Activated T-cell treated with anti-CD3 and anti-CD28 coated beads, Interleukin-2, amount 50 U/mL, for 72 hours (primary cell): ENCODE results near the gene DPF3. TPM values are rescaled to one million over a fixed set of nuclear protein-coding genes. Genes with fewer than 3 reads are reported as not detected.

ENCODE experiments used
- ATAC-seq, 2 donors: fragments of 150-1000 bp; cut with Tn5 transposase; replicated peaks in 1 of 2; 2 replicates each; pipeline ENCODE4 v1.10.0; 2021; ENCODE audit warnings: moderate library complexity in 2 of 2, mild to moderate bottlenecking in 1 of 2
- DNase-seq, 2 donors: peaks; one replicate each; pipeline ENCODE4 v3.0.0; 2021 to 2022; ENCODE audit warnings: mixed read lengths in 1 of 2
- H3K27ac Mint-ChIP-seq: one replicate; pipeline ENCODE4 v1.8.0; 2022; ENCODE audit warnings: mild to moderate bottlenecking, moderate library complexity, mixed read lengths
- H3K27me3 Mint-ChIP-seq: one replicate; pipeline ENCODE4 v1.8.0; 2022; ENCODE audit warnings: low read depth, mixed read lengths
- H3K36me3 Mint-ChIP-seq, 2 donors: one replicate each; pipeline ENCODE4 v1.8.0; 2022; ENCODE audit warnings: mixed read lengths in 2 of 2, mild to moderate bottlenecking in 1 of 2; ENCODE audit not compliant: insufficient read depth in 2 of 2
- H3K4me1 Mint-ChIP-seq: one replicate; pipeline ENCODE4 v1.8.0; 2022; ENCODE audit warnings: low read depth, mixed read lengths
- H3K4me3 Mint-ChIP-seq, 2 donors: one replicate each; pipeline ENCODE4 v1.8.0; 2022; ENCODE audit warnings: mild to moderate bottlenecking in 2 of 2, mixed read lengths in 2 of 2, moderate library complexity in 2 of 2
- H3K9me3 Mint-ChIP-seq, 2 donors: one replicate each; pipeline ENCODE4 v1.8.0; 2022; ENCODE audit warnings: mixed read lengths in 2 of 2
- total RNA-seq, 2 donors: library from RNA; stranded (reverse); gene quantifications; one replicate each; pipeline ENCODE4 v1.2.3, GENCODE V29; 2022

DPF3 gene
- total RNA-seq, 2 donors from 2014 or later: 0.23 to 0.62 TPM

- no peaks in the 10 kb centered on the region for H3K27me3 Mint-ChIP-seq
- H3K27ac Mint-ChIP-seq: no peak overlapping the region
- H3K9me3 Mint-ChIP-seq: peaks cover 2 to 6% of the 10 kb centered on the region in 2 donors
- no peak overlapping the region for H3K4me3 Mint-ChIP-seq
- peaks cover 2 to 5% of the 10 kb centered on the region in 2 donors for H3K36me3 Mint-ChIP-seq
- peaks cover 11% of the 10 kb centered on the region for H3K4me1 Mint-ChIP-seq
- DNase-seq (no peak), ATAC-seq (no peak)
Measured at GRCh38 chr14:72774894-72775620, 118.8 kb downstream of the DPF3 start.

GRCh38 chr14:72774141-72774540, 119.8 kb downstream of the DPF3 start:
- DNase-seq: no peak
- H3K9me3 Mint-ChIP-seq: peaks cover 2 to 8% of the 10 kb centered on the region in 2 donors
- no peaks in the 10 kb centered on the region for H3K27me3 Mint-ChIP-seq
- peaks cover 2 to 5% of the 10 kb centered on the region in 2 donors for H3K36me3 Mint-ChIP-seq
- H3K27ac Mint-ChIP-seq: no peak overlapping the region
- ATAC-seq: no peak
- no peak overlapping the region for H3K4me3 Mint-ChIP-seq
- peaks cover 11% of the 10 kb centered on the region for H3K4me1 Mint-ChIP-seq

- peaks cover 5 to 10% of the 10 kb centered on the region in 2 donors for H3K36me3 Mint-ChIP-seq
- H3K9me3 Mint-ChIP-seq: peaks cover 11 to 16% of the 10 kb centered on the region in 2 donors
- no peak overlapping the region for H3K27ac Mint-ChIP-seq
- no peak overlapping the region for H3K4me3 Mint-ChIP-seq
- ATAC-seq: no peak
- peaks cover 3% of the 10 kb centered on the region for H3K4me1 Mint-ChIP-seq
- no peak for DNase-seq
- H3K27me3 Mint-ChIP-seq: no peaks in the 10 kb centered on the region
Measured at GRCh38 chr14:72771561-72771960, 122.3 kb downstream of the DPF3 start.

- peaks cover 11 to 16% of the 10 kb centered on the region in 2 donors for H3K9me3 Mint-ChIP-seq
- DNase-seq (no peak), ATAC-seq (no peak)
- H3K27ac Mint-ChIP-seq: no peak overlapping the region
- H3K4me1 Mint-ChIP-seq: no peaks in the 10 kb centered on the region
- no peak overlapping the region for H3K4me3 Mint-ChIP-seq
- no peaks in the 10 kb centered on the region for H3K27me3 Mint-ChIP-seq
- peaks cover 5 to 10% of the 10 kb centered on the region in 2 donors for H3K36me3 Mint-ChIP-seq
Measured at GRCh38 chr14:72766296-72766695, 127.6 kb downstream of the DPF3 start.

DNA sequence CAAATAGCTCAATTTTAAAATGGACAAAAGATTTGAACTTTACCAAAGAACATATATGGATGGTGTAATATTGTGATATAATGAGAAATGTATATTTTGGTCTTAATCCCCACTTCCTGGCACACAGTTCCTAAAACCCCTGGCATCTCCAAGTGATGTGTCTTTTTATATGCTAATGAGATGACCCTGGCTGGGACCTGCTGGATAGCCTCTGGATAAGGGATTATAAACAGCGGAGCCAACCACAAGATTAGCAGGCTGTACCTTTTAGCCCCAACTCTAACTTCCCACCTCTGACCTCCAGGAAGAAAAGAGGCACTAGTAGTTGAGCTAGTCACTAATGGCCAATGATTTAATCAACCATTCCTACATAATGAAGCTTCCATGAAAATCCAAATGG, 130.0 kb downstream of the DPF3 start:
- Mint-ChIP-seq H3K4me1 (no peaks in the 10 kb centered on the region), H3K4me3 (no peak overlapping the region), H3K9me3 (peaks cover 19 to 26% of the 10 kb centered on the region in 2 donors), H3K27ac (no peak overlapping the region), H3K36me3 (peaks cover 10 to 17% of the 10 kb centered on the region in 2 donors), H3K27me3 (no peaks in the 10 kb centered on the region)
- DNase-seq (no peak), ATAC-seq (no peak)

DNA sequence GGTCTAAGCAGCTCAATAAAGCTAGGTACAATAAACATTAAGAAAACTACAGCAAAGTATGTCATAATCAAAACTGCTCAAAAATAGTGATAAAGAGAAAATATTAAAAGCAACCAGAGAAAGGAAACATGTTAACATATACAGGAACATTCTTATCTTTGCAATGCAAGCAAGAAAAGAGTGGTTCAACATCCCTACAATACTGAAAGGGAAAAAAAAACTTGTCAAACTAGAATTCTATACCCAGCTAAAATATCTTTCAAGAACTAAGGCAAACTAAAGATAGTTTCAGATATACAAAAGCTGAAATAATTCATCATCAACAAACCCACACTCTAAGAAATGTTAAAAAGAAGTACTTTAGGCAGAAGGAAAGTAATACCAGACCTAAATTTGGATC, 134.2 kb downstream of the DPF3 start:
- no peaks in the 10 kb centered on the region for H3K27me3 Mint-ChIP-seq
- peaks cover 10 to 15% of the 10 kb centered on the region in 2 donors for H3K36me3 Mint-ChIP-seq
- H3K27ac Mint-ChIP-seq: no peak overlapping the region
- no peak overlapping the region for H3K4me3 Mint-ChIP-seq
- no peak for ATAC-seq
- no peak for DNase-seq
- H3K4me1 Mint-ChIP-seq: no peaks in the 10 kb centered on the region
- peaks cover 19 to 25% of the 10 kb centered on the region in 2 donors for H3K9me3 Mint-ChIP-seq

DNA sequence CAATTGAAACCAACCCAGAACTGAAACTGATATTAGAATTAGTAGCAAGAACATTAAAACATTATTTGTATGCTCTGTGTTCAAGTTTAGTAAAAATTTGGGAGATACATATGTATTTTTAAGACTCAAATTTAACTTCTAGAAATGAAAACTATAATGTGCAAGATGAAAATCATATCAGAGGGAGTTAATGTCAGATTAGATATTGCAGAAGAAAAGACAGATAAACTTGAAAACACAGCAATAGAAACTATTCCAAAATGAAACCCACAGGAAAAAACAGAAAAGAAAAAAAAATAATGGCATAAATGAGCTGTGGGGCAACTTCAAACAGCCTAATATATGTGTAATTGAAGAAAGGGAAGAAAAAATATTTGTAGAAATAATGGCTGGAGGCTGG, 134.9 kb downstream of the DPF3 start:
- H3K36me3 Mint-ChIP-seq: peaks cover 10 to 15% of the 10 kb centered on the region in 2 donors
- ATAC-seq (no peak), DNase-seq (no peak)
- H3K4me1 Mint-ChIP-seq: no peaks in the 10 kb centered on the region
- peaks cover 19 to 25% of the 10 kb centered on the region in 2 donors for H3K9me3 Mint-ChIP-seq
- no peaks in the 10 kb centered on the region for H3K27me3 Mint-ChIP-seq
- H3K27ac Mint-ChIP-seq: no peak overlapping the region
- H3K4me3 Mint-ChIP-seq: no peak overlapping the region

- Mint-ChIP-seq H3K9me3 (peaks cover 19 to 25% of the 10 kb centered on the region in 2 donors), H3K27me3 (no peaks in the 10 kb centered on the region), H3K27ac (no peak overlapping the region), H3K4me3 (no peak overlapping the region), H3K4me1 (no peaks in the 10 kb centered on the region), H3K36me3 (peaks cover 10 to 15% of the 10 kb centered on the region in 2 donors)
- ATAC-seq (no peak), DNase-seq (no peak)
Measured at GRCh38 chr14:72758420-72758819, 135.5 kb downstream of the DPF3 start.

GRCh38 chr14:72756967-72757366, 136.9 kb downstream of the DPF3 start:
- no peaks in the 10 kb centered on the region for H3K4me1 Mint-ChIP-seq
- ATAC-seq: no peak
- no peak overlapping the region for H3K27ac Mint-ChIP-seq
- no peak for DNase-seq
- H3K36me3 Mint-ChIP-seq: peaks cover 10 to 15% of the 10 kb centered on the region in 2 donors
- no peak overlapping the region for H3K4me3 Mint-ChIP-seq
- H3K9me3 Mint-ChIP-seq: peaks cover 19 to 25% of the 10 kb centered on the region in 2 donors
- H3K27me3 Mint-ChIP-seq: no peaks in the 10 kb centered on the region

- ATAC-seq: no peak
Measured at GRCh38 chr14:72755766-72756165, 138.1 kb downstream of the DPF3 start.

DNA sequence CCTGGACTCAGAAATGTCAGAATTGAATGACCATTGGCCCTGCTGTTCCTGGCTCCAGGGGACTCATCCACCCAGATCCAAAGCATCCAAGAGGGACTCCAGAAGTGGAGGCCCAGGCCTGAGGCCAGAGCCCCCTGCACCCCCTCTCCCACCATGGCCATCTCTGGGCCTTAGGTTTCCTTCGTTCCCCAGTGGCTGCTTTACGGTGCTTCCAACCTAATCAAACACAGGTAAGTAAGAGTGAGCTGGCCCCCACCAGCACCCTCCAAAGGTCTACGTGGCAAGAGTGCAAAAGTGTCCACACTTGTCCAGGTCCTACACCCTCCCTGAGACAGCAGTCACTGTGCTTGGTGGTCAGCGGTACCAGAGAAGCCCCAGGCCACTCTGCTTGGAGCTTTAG, 139.0 kb downstream of the DPF3 start:
- Mint-ChIP-seq H3K4me3 (no peak overlapping the region), H3K36me3 (peaks cover 10 to 13% of the 10 kb centered on the region in 2 donors), H3K27ac (no peak overlapping the region), H3K9me3 (peaks cover 15 to 23% of the 10 kb centered on the region in 2 donors), H3K27me3 (no peaks in the 10 kb centered on the region), H3K4me1 (no peaks in the 10 kb centered on the region)
- no peak for DNase-seq
- ATAC-seq: no peak

More at GRCh38 chr14:72755766-72756165, 138.1 kb downstream of the DPF3 start:
- Mint-ChIP-seq H3K27ac (no peak overlapping the region), H3K9me3 (peaks cover 19 to 25% of the 10 kb centered on the region in 2 donors), H3K4me1 (no peaks in the 10 kb centered on the region), H3K36me3 (peaks cover 10 to 15% of the 10 kb centered on the region in 2 donors), H3K4me3 (no peak overlapping the region), H3K27me3 (no peaks in the 10 kb centered on the region)
- DNase-seq: no peak

DNA sequence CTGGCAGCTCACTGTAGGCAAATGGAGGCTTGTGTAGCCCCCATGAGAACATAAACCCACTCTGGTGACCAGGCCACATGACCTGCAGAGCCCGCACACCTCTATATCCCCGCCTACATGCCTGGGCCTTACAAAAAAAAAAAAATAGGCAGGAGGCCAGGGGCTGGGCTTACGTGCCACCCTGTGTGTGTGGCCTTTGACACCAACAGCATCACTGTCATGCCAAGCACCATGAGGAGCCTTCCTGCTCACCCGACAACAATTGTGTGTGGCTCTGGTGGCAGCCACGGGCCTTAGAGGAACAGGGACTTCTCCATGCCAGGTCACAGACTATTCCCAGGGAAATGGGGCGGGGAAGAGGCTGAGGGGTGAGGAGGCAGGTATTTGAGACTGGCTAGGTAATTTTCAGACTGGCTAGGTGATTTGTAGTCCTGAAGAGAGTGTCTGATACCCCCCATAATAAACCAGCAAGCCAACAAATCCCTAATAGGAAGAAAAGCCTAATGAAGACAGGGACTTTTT, 140.0 kb downstream of the DPF3 start:
- H3K27ac Mint-ChIP-seq: no peak overlapping the region
- H3K27me3 Mint-ChIP-seq: no peaks in the 10 kb centered on the region
- peaks cover 8 to 15% of the 10 kb centered on the region in 2 donors for H3K9me3 Mint-ChIP-seq
- DNase-seq: no peak
- H3K4me3 Mint-ChIP-seq: no peak overlapping the region
- no peak for ATAC-seq
- H3K36me3 Mint-ChIP-seq: peaks cover 5 to 8% of the 10 kb centered on the region in 2 donors
- no peaks in the 10 kb centered on the region for H3K4me1 Mint-ChIP-seq

GRCh38 chr14:72753044-72753710, 140.7 kb downstream of the DPF3 start:
- no peak for DNase-seq
- peaks cover 5 to 9% of the 10 kb centered on the region in 2 donors for H3K9me3 Mint-ChIP-seq
- no peaks in the 10 kb centered on the region for H3K27me3 Mint-ChIP-seq
- ATAC-seq: no peak
- no peaks in the 10 kb centered on the region for H3K4me1 Mint-ChIP-seq
- peaks cover 4 to 6% of the 10 kb centered on the region in 2 donors for H3K36me3 Mint-ChIP-seq
- H3K27ac Mint-ChIP-seq: no peak overlapping the region
- H3K4me3 Mint-ChIP-seq: no peak overlapping the region
